ENCODE results near the gene ANKRD10.

DNA sequence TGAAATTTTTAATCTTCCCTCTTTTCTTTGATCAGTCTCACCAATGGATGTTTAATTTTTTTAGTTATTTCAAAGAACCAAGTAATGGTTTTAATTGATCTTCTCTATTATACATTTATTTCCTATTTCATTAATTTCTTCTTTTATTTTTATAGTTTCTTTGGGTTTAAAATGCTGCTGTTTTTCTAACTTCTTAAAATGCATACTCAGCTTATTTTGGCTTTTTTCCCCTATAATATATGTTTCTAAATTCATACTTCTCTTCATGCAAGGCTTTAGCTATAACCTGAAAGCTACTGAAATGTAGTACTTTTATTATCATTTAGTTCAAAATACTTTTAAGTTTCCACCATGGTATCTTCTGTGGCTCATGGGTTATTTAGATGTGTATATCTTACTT, 53.9 kb downstream of the ANKRD10 start:
- TF ChIP-seq, protein P1, sequence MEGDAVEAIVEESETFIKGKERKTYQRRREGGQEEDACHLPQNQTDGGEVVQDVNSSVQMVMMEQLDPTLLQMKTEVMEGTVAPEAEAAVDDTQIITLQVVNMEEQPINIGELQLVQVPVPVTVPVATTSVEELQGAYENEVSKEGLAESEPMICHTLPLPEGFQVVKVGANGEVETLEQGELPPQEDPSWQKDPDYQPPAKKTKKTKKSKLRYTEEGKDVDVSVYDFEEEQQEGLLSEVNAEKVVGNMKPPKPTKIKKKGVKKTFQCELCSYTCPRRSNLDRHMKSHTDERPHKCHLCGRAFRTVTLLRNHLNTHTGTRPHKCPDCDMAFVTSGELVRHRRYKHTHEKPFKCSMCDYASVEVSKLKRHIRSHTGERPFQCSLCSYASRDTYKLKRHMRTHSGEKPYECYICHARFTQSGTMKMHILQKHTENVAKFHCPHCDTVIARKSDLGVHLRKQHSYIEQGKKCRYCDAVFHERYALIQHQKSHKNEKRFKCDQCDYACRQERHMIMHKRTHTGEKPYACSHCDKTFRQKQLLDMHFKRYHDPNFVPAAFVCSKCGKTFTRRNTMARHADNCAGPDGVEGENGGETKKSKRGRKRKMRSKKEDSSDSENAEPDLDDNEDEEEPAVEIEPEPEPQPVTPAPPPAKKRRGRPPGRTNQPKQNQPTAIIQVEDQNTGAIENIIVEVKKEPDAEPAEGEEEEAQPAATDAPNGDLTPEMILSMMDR (IDR thresholded peaks at IDR 0.05), result no peak
- TF ChIP-seq POLR2A (IDR thresholded peaks at IDR 0.05), result no peak
